HG02885 (cell line): ENCODE data around the gene SCARB2.
A peak's percentile ranks its signal among the peaks of the same experiment; 100 is the strongest.

Experiments
- ATAC-seq: cut with Tn5 transposase; IDR thresholded peaks from one replicate; pipeline ENCODE4 v1.9.1; 2021; ENCODE audit warnings: mild to moderate bottlenecking; ENCODE audit not compliant: unreplicated experiment, poor library complexity

SCARB2 gene

GRCh38 chr4:76232681-76233080, 19.1 kb upstream of the SCARB2 start:
- ATAC-seq, result no peak

- no peak for ATAC-seq
These were observed 12.8 kb upstream of the SCARB2 start for GRCh38 chr4:76226418-76226817.

DNA sequence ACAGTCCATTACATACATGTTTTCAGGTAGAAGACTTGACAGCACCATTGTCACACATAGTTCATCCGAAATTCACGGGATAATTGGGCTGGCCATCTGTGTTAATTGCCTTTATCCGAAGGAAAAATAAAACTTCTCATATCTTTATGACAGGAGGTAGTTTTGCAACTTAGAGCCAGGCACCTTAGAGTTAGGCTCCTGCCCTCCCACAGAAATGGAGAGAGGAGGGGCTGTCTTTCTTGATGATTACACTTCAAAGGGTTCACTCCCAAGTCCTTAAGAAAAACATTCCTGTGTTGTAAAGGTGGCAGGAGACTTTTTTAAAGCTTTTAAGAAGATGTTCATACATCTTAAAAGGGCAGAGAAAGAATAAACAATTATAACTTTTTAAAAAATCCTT, 10.5 kb upstream of the SCARB2 start:
- no peak for ATAC-seq

GRCh38 chr4:76219299-76220055, 5.9 kb upstream of the SCARB2 start:
- no peak for ATAC-seq

DNA sequence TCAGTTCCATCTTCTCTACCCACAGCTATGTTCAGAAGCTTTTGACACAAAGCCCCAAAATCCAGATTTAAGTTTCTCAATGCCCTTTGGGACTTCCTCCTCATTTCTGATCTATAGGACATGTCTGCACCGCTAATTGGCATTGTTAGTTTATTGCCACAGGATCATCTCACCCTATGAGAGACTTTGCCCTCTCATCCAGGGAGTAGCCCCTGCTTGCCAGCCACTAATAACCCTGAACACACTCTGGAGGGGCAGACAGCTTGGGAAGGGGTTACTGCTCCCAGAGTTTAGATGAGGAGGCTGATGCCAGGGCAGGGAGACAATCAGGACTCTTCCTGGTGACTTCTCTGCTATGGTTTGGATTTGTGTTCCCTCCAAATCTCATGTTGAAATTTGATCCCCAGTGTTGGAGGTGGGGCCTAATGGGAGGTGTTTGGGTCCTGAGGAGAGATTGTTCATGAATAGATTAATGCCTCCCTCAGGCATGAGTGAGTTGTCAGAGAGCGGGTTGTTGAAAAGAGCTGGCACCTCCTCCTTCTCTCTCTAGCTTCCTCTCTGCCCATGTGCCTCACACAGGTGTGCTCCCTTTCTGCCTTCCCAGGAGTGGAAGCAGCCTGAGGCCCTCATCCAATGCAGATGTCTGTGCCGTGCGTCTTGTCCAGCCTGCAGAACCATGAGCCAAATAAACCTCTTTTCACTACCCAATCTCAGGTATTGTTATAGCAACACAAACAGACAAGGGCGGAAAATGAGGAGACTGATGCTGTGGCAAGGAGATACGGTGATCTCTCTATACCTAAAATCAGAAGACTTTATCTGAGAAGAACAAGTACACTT, 3.6 kb upstream of the SCARB2 start:
- ATAC-seq, result no peak

DNA sequence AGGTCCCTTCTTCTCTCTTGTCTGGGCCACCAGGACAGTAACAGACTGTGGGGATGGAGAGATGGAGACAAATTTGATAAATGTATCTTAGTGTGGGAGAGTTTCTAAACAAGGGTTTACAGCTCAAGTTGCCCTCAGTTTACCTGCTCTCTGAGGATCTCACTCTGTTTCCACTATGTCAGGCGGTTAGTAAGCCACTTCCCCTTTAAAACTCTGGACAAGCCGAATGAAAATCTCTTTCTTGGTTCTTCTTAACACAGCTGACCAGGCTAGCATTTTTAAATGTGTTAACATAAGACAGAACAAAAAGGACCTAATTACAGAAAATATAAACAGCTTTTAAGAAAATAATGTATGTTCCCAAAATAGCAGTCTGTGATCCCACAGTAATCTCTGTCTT, 2.9 kb upstream of the SCARB2 start:
- no peak for ATAC-seq

DNA sequence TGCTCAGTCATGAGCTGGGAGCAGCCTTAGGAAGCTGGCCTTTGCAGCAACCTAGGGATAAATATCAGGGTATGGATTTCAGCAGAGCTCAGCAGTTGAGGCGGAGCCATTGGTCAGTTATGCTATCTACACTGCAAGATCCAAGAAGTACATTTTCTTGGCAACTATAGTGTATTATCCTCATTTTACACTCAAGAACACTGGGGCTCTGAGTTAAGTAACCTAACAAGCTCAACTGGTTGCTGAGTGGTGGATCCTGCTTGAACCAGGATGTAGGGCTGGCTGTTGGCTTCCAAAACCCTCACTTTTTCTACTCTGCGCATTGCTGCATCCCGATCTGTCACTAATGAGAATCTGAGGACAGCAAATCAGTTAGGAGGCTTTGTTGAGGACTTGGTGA, 1.5 kb upstream of the SCARB2 start:
- ATAC-seq, result no peak

DNA sequence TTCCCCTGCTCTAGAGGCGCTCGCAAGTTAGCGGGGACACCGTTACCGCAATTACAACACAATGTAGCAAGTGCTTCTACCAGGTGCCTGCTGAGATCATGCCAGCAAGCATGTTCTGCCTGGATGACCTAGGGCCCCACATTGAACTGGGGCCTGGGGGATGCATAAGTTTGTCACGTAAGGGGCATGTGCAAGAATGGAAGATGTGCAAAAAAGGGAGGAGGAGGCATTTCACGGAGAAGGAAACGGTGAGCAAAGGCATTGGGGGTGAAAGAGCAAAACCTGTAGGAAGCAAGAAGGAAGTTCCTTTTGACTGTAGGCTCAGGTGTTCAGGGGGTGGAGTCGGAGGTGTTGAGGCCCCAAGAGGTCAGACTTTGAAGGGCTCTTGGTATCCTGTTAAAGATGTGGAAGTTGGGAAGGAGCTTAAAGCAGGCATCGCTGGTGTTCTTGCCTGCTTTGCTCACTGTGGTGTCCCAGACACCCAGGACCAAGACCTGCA, 602 bp upstream of the SCARB2 start:
- no peak for ATAC-seq

- peak; percentile 11 for ATAC-seq
These were observed 691 bp downstream of the SCARB2 start for GRCh38 chr4:76212851-76213414.

DNA sequence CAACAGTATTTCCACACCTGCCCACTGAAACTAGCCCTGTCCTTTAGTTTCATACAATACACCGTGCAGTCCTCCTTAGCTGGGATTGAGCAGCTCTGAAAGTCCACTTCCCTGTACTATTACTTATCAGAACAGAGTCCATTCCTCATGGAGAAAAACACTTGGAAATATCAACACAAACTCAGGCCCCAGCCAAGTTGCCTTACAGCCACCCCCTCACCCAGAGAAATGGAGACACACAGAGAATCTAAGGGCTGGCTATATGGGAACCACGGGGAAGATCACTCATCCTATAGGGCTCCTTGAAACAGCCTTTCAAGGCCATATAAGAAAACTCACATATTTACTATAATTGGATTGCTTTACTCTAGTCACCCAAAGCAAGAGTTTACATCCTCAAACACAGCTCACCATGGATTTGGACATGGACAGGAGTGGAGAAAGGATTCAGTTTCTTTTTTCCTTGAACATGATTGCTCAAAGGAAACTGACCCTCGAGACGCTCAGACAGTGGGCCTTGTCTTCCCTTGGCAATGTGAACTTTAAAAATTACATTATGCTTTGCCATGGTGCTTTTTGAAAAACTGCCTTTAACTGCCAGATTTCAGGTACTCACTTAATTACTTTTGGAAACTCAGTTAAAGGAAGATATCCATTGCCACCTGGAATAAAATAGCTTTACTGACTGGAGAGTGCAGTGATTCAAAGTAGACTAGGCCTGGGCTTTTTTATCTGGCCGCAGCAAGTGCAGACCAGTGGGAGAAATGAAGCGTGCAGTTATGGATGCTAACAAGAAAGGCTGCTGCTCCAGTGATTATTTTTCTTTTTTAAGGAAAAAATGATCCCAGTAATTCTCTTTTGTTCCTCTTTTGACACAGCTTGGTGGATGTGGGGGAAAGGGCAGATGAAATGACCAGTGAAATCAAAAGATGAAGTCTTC, 1.6 kb downstream of the SCARB2 start:
- no peak for ATAC-seq

- ATAC-seq, result no peak
These were observed 3.2 kb downstream of the SCARB2 start for GRCh38 chr4:76210452-76210851.

DNA sequence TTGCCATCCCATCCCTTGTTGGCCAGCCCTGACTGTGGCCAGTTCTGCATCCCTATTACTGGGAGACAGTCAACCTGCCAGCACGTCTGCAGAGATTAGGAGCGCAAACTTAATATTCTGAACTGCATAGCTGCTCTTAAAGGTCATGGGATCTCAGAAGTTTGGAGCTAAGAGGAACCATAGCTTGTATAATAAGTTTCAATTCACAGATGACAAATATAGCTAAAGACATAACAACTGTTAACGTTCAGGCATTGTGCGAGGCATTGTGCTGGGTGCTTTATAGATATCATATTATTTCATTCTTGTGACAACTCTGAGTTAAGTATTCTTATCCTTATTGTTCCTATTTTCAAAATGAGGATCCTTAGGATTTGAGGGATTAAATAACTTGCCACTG, 3.7 kb downstream of the SCARB2 start:
- no peak for ATAC-seq

GRCh38 chr4:76208005-76208765, 5.4 kb downstream of the SCARB2 start:
- ATAC-seq, result no peak

DNA sequence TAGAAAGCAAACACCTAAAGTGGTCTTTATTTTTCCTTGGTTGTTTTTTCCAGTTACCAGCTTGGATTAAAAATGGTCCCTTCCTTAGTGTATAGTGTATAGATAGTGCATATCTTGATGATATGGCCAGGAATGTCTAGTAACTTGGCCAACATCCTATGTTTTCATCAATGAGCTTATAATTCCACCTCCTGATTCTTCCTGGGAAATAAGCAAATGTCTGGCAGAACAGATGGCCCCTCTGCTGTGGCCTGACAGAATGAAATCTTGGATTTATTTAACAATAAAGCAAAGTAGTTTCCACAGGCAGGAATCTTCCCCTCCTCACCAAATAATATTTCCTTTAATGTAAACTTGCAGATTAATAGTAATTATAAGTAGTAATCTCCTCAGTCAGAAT, 6.1 kb downstream of the SCARB2 start:
- no peak for ATAC-seq

- ATAC-seq, result no peak
These were observed 7.2 kb downstream of the SCARB2 start for GRCh38 chr4:76206222-76206942.

GRCh38 chr4:76205476-76205875, 8.1 kb downstream of the SCARB2 start:
- ATAC-seq, result no peak

DNA sequence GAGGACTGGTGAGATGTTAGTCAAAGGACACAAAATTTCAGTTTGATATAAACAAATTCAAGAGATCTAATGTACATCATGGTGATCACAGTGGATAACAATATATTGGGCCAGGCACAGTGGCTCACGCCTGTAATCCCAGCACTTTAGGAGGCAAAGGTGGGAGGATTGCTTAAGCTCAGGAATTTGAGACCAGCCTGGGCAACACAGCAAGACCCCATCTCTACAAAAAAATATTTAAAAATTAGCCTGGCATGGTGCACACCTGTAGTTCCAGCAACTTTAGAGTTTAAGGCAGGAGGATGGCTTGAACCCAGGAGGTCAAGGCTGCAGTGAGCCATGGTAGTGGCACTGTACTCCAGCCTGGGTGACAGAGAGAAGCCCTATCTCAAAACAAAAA, 8.7 kb downstream of the SCARB2 start:
- ATAC-seq, result no peak

DNA sequence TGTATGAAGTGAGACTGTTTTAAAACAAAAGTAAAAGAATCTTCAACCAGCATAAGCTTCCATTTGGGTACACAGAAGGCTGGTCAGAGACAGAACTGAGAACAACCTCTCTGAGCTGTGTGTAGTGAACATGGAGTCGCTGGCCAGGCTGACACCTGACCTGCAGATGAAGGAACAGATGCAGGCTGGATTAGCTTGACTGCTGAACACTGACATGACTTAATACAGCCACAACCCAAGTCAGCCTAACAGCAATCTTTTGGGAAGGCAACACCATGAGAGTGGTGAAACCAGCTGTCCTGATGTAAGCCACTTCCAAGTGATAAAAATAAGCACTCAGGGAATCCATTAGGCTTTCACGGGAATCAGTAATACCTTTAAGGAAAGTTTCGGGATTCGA, 10.1 kb downstream of the SCARB2 start:
- ATAC-seq, result no peak

DNA sequence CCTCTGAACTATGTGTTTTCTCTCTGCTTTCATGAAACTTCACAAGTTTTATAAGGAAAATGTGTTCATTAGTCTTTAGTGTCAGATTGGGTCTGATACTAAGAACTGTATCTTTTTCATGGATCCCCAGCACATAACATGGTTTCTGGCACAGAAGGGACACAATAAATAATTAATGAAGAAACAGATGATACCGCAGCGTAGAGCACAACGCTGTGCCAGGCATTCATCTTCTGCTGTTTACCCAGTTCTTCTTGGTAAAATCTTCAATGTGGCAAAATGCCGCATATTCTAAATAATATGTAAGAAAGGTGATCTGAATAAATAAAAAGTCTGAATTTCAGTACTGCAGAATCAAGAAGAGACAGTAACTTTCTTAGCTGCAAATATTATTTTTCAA, 12.3 kb downstream of the SCARB2 start:
- ATAC-seq, result no peak
